Ureter (tissue), 1 donor: ENCODE measurements around the gene LRCH2. TPM values are rescaled to one million over a fixed set of nuclear protein-coding genes. Genes with fewer than 3 reads are reported as not detected.

Source experiments
- total RNA-seq: library from RNA; stranded (reverse); gene quantifications from one replicate; pipeline ENCODE4 v1.2.4, GENCODE V29; 2023
- donor health status: DM: yes; HTN: yes; CAD: no.

The LRCH2 gene
- total RNA-seq, 1 donor from 2014 or later: 7.4 TPM

Other genes with a start within 250 kb of the LRCH2 start
- gene IL13RA2, start 216.5 kb downstream of the LRCH2 start, total RNA-seq: 0.83 TPM
- not detected for gene RBMXL3, start 44.7 kb downstream of the LRCH2 start, total RNA-seq
- gene LUZP4, start 55.6 kb upstream of the LRCH2 start, total RNA-seq: not detected